Measurements from ENCODE around the gene THEMIS2. TPM values are rescaled to one million over a fixed set of nuclear protein-coding genes. Genes with fewer than 3 reads are reported as not detected.

The THEMIS2 gene
- total RNA-seq, 1 donor, result 17.4 TPM

- peaks cover 14% of the 10 kb centered on the region for H3K36me3 ChIP-seq (ENCODE audit: insufficient read depth, low read length)
- TF ChIP-seq, protein P1, sequence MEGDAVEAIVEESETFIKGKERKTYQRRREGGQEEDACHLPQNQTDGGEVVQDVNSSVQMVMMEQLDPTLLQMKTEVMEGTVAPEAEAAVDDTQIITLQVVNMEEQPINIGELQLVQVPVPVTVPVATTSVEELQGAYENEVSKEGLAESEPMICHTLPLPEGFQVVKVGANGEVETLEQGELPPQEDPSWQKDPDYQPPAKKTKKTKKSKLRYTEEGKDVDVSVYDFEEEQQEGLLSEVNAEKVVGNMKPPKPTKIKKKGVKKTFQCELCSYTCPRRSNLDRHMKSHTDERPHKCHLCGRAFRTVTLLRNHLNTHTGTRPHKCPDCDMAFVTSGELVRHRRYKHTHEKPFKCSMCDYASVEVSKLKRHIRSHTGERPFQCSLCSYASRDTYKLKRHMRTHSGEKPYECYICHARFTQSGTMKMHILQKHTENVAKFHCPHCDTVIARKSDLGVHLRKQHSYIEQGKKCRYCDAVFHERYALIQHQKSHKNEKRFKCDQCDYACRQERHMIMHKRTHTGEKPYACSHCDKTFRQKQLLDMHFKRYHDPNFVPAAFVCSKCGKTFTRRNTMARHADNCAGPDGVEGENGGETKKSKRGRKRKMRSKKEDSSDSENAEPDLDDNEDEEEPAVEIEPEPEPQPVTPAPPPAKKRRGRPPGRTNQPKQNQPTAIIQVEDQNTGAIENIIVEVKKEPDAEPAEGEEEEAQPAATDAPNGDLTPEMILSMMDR (IDR thresholded peaks at IDR 0.05; ENCODE audit: extremely low read depth, low read depth, low read length), result no peak
- H4K20me1 ChIP-seq (ENCODE audit: insufficient read depth, low read length), result no peaks in the 10 kb centered on the region
- no peaks in the 10 kb centered on the region for H3K9me3 ChIP-seq (ENCODE audit: low read depth, low read length)
- H3K4me2 ChIP-seq (ENCODE audit: insufficient read depth, low read length), result no peak overlapping the region
- no peak overlapping the region for H2AFZ ChIP-seq (ENCODE audit: low read length)
- peak; percentile 63 for DNase-seq (ENCODE audit: insufficient read length, low spot score, missing footprints)
- no peaks in the 10 kb centered on the region for H3K27me3 ChIP-seq (ENCODE audit: insufficient read depth, low read length)
- H3K27ac ChIP-seq (ENCODE audit: low read depth, low read length), result no peak overlapping the region
- no peaks in the 10 kb centered on the region for H3K4me1 ChIP-seq (ENCODE audit: insufficient read depth, low read length)
- H3K79me2 ChIP-seq (ENCODE audit: insufficient read depth, low read length), result no peaks in the 10 kb centered on the region
- H3K4me3 ChIP-seq (ENCODE audit: insufficient read depth, low read length), result no peak overlapping the region
Measured at GRCh38 chr1:27884006-27884954, 11.9 kb downstream of the THEMIS2 start.

- H3K9me3 ChIP-seq (ENCODE audit: low read depth, low read length), result no peaks in the 10 kb centered on the region
- no peak overlapping the region for H2AFZ ChIP-seq (ENCODE audit: low read length)
- H4K20me1 ChIP-seq (ENCODE audit: insufficient read depth, low read length), result no peaks in the 10 kb centered on the region
Measured at GRCh38 chr1:27885114-27885528, 12.8 kb downstream of the THEMIS2 start.

GRCh38 chr1:27885621-27886352 is 13.4 kb downstream of the THEMIS2 start:
- no peaks in the 10 kb centered on the region for H4K20me1 ChIP-seq (ENCODE audit: insufficient read depth, low read length)
- no peak overlapping the region for H3K27ac ChIP-seq (ENCODE audit: low read depth, low read length)
- H3K4me2 ChIP-seq (ENCODE audit: insufficient read depth, low read length), result no peak overlapping the region
- H3K9me3 ChIP-seq (ENCODE audit: low read depth, low read length), result no peaks in the 10 kb centered on the region
- no peaks in the 10 kb centered on the region for H3K79me2 ChIP-seq (ENCODE audit: insufficient read depth, low read length)
- H2AFZ ChIP-seq (ENCODE audit: low read length), result no peak overlapping the region
- H3K27me3 ChIP-seq (ENCODE audit: insufficient read depth, low read length), result no peaks in the 10 kb centered on the region
- TF ChIP-seq, protein P1 (IDR thresholded peaks at IDR 0.05; ENCODE audit: extremely low read depth, low read depth, low read length), result no peak
- H3K36me3 ChIP-seq (ENCODE audit: insufficient read depth, low read length), result peaks cover 15% of the 10 kb centered on the region
- H3K4me1 ChIP-seq (ENCODE audit: insufficient read depth, low read length), result no peaks in the 10 kb centered on the region
- no peak for DNase-seq (ENCODE audit: insufficient read length, low spot score, missing footprints)
- H3K4me3 ChIP-seq (ENCODE audit: insufficient read depth, low read length), result no peak overlapping the region

More at GRCh38 chr1:27885114-27885528, 12.8 kb downstream of the THEMIS2 start:
- no peaks in the 10 kb centered on the region for H3K4me1 ChIP-seq (ENCODE audit: insufficient read depth, low read length)
- no peak overlapping the region for H3K4me3 ChIP-seq (ENCODE audit: insufficient read depth, low read length)
- no peaks in the 10 kb centered on the region for H3K27me3 ChIP-seq (ENCODE audit: insufficient read depth, low read length)
- H3K79me2 ChIP-seq (ENCODE audit: insufficient read depth, low read length), result no peaks in the 10 kb centered on the region
- no peak for DNase-seq (ENCODE audit: insufficient read length, low spot score, missing footprints)
- TF ChIP-seq, protein P1 (IDR thresholded peaks at IDR 0.05; ENCODE audit: extremely low read depth, low read depth, low read length), result no peak
- peaks cover 14% of the 10 kb centered on the region for H3K36me3 ChIP-seq (ENCODE audit: insufficient read depth, low read length)
- no peak overlapping the region for H3K4me2 ChIP-seq (ENCODE audit: insufficient read depth, low read length)
- H3K27ac ChIP-seq (ENCODE audit: low read depth, low read length), result no peak overlapping the region

- Histone ChIP-seq H3K79me2 (ENCODE audit: insufficient read depth, low read length) (no peaks in the 10 kb centered on the region), H3K36me3 (ENCODE audit: insufficient read depth, low read length) (peaks cover 20% of the 10 kb centered on the region), H3K4me3 (ENCODE audit: insufficient read depth, low read length) (no peak overlapping the region), H3K4me1 (ENCODE audit: insufficient read depth, low read length) (no peaks in the 10 kb centered on the region), H3K4me2 (ENCODE audit: insufficient read depth, low read length) (no peak overlapping the region), H3K27me3 (ENCODE audit: insufficient read depth, low read length) (no peaks in the 10 kb centered on the region), H3K9me3 (ENCODE audit: low read depth, low read length) (no peaks in the 10 kb centered on the region), H3K27ac (ENCODE audit: low read depth, low read length) (no peak overlapping the region), H4K20me1 (ENCODE audit: insufficient read depth, low read length) (no peaks in the 10 kb centered on the region), H2AFZ (ENCODE audit: low read length) (no peak overlapping the region)
- DNase-seq (ENCODE audit: insufficient read length, low spot score, missing footprints), result no peak
- TF ChIP-seq, protein P1 (IDR thresholded peaks at IDR 0.05; ENCODE audit: extremely low read depth, low read depth, low read length), result no peak
Measured at GRCh38 chr1:27886353-27886679, 14.0 kb downstream of the THEMIS2 start.

All from osteoblast (primary cell).